ENCODE results near the gene C6orf89.
"Not testable (repeated sequence)": the region's sequence is repeated elsewhere in the genome, so short reads cannot be mapped to it uniquely, and the experiment has no call there.

The C6orf89 gene

DNA sequence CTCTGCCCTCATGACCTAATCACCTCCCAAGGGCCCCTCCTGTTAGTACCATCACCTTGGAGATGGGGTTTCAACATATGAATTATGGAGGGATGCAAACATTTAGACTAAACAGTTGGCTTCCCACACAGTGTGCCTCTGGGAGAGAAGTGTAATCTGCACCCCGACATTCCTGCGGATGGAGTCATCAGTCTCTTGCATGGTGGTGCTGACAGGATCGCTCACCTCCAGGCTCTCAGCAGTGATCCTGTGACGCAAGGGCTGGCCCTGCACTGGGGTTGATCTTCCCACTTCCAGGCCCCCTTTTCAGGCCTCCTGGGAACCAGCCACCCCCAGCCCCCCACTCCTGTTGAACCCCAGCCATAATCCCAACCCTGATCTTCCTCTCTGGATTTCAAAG lies 52.8 kb downstream of the C6orf89 start:
- Histone ChIP-seq H2AFZ (ENCODE audit: low read length) (no peak overlapping the region), H4K20me1 (ENCODE audit: insufficient read depth, low read length, poor library complexity, severe bottlenecking) (no peaks in the 10 kb centered on the region), H3K4me1 (ENCODE audit: insufficient read depth, low read length, poor library complexity, severe bottlenecking) (no peaks in the 10 kb centered on the region), H3K4me2 (ENCODE audit: low read depth, low read length, poor library complexity, severe bottlenecking) (no peak overlapping the region), H3K9ac (ENCODE audit: low read depth, low read length, poor library complexity, severe bottlenecking) (no peak overlapping the region), H3K9me3 (ENCODE audit: insufficient read depth, low read depth, low read length) (no peaks in the 10 kb centered on the region), H3K4me3 (ENCODE audit: low read length, poor library complexity, severe bottlenecking) (no peak overlapping the region), H3K79me2 (ENCODE audit: insufficient read depth, low read length) (no peaks in the 10 kb centered on the region), H3K36me3 (ENCODE audit: insufficient read depth, low read length) (no peaks in the 10 kb centered on the region), H3F3A (ENCODE audit: low read depth) (no peaks in the 10 kb centered on the region), H3K27me3 (ENCODE audit: insufficient read depth, low read length, poor library complexity, severe bottlenecking) (no peaks in the 10 kb centered on the region), H3K9me2 (replicated peaks; ENCODE audit: low read depth, low read length) (no peaks in the 10 kb centered on the region)
- TF ChIP-seq, protein P1, sequence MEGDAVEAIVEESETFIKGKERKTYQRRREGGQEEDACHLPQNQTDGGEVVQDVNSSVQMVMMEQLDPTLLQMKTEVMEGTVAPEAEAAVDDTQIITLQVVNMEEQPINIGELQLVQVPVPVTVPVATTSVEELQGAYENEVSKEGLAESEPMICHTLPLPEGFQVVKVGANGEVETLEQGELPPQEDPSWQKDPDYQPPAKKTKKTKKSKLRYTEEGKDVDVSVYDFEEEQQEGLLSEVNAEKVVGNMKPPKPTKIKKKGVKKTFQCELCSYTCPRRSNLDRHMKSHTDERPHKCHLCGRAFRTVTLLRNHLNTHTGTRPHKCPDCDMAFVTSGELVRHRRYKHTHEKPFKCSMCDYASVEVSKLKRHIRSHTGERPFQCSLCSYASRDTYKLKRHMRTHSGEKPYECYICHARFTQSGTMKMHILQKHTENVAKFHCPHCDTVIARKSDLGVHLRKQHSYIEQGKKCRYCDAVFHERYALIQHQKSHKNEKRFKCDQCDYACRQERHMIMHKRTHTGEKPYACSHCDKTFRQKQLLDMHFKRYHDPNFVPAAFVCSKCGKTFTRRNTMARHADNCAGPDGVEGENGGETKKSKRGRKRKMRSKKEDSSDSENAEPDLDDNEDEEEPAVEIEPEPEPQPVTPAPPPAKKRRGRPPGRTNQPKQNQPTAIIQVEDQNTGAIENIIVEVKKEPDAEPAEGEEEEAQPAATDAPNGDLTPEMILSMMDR (conservative IDR thresholded peaks at IDR 0.05; ENCODE audit: low read length): no peak
- no peak for TF ChIP-seq EZH2phosphoT487 (IDR thresholded peaks at IDR 0.05; ENCODE audit: borderline replicate concordance)

DNA sequence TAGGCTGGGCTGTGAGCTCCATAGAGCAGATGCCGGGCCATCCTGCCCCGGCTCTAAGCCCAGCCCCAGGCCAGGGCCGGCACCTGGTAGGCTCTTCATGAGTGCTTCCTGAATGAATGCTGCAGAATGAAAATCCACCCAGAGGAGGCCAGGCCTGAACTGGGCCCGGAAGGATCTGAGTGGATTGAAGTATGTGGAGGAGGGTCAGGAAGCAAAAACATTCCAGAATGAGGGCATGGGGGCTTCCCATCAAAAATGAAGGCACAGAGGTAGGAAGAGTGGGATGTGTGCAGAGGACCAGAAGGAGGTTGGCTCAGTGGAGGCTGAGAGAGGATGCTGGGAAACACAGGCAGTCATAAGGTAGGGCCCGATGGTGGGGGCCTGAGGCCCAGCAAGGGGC lies 53.3 kb downstream of the C6orf89 start:
- not testable (repeated sequence) for H3K4me3 ChIP-seq (ENCODE audit: low read length, poor library complexity, severe bottlenecking); H2AFZ ChIP-seq (ENCODE audit: low read length); H3F3A ChIP-seq (ENCODE audit: low read depth); H3K36me3 ChIP-seq (ENCODE audit: insufficient read depth, low read length); H4K20me1 ChIP-seq (ENCODE audit: insufficient read depth, low read length, poor library complexity, severe bottlenecking); H3K9ac ChIP-seq (ENCODE audit: low read depth, low read length, poor library complexity, severe bottlenecking); H3K9me2 ChIP-seq (replicated peaks; ENCODE audit: low read depth, low read length); H3K79me2 ChIP-seq (ENCODE audit: insufficient read depth, low read length); H3K27me3 ChIP-seq (ENCODE audit: insufficient read depth, low read length, poor library complexity, severe bottlenecking); H3K4me2 ChIP-seq (ENCODE audit: low read depth, low read length, poor library complexity, severe bottlenecking); H3K9me3 ChIP-seq (ENCODE audit: insufficient read depth, low read depth, low read length); H3K4me1 ChIP-seq (ENCODE audit: insufficient read depth, low read length, poor library complexity, severe bottlenecking)

DNA sequence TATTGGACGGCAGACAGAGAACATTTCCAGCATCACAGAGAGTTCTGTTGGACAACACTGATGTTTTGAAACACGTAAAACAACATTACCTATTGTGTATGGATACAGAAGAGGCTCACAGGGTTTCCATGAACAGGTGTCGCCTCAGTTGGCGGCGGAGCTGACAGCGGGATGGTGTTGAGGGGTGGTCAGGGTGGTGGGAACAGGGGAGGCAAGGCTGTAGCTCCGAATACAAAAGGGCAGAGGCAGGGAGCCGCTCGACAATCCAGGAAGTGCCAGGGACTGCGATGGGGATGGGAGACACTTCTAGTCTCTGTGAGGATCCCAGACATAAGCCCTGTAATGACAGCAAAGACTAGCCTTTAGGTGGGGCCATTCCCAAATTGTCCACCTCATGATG lies 54.3 kb downstream of the C6orf89 start:
- H3K36me3 ChIP-seq (ENCODE audit: insufficient read depth, low read length): no peaks in the 10 kb centered on the region
- TF ChIP-seq, protein P1 (conservative IDR thresholded peaks at IDR 0.05; ENCODE audit: low read length): no peak
- no peak for TF ChIP-seq EZH2phosphoT487 (IDR thresholded peaks at IDR 0.05; ENCODE audit: borderline replicate concordance)
- H3K4me3 ChIP-seq (ENCODE audit: low read length, poor library complexity, severe bottlenecking): no peak overlapping the region
- no peaks in the 10 kb centered on the region for H3K27me3 ChIP-seq (ENCODE audit: insufficient read depth, low read length, poor library complexity, severe bottlenecking)
- no peak overlapping the region for H3K9ac ChIP-seq (ENCODE audit: low read depth, low read length, poor library complexity, severe bottlenecking)
- H3K9me3 ChIP-seq (ENCODE audit: insufficient read depth, low read depth, low read length): no peaks in the 10 kb centered on the region
- H2AFZ ChIP-seq (ENCODE audit: low read length): no peak overlapping the region
- no peak overlapping the region for H3K4me2 ChIP-seq (ENCODE audit: low read depth, low read length, poor library complexity, severe bottlenecking)
- H3K9me2 ChIP-seq (replicated peaks; ENCODE audit: low read depth, low read length): no peaks in the 10 kb centered on the region
- no peaks in the 10 kb centered on the region for H3K4me1 ChIP-seq (ENCODE audit: insufficient read depth, low read length, poor library complexity, severe bottlenecking)
- no peaks in the 10 kb centered on the region for H3K79me2 ChIP-seq (ENCODE audit: insufficient read depth, low read length)
- H3F3A ChIP-seq (ENCODE audit: low read depth): no peaks in the 10 kb centered on the region
- H4K20me1 ChIP-seq (ENCODE audit: insufficient read depth, low read length, poor library complexity, severe bottlenecking): no peaks in the 10 kb centered on the region

DNA sequence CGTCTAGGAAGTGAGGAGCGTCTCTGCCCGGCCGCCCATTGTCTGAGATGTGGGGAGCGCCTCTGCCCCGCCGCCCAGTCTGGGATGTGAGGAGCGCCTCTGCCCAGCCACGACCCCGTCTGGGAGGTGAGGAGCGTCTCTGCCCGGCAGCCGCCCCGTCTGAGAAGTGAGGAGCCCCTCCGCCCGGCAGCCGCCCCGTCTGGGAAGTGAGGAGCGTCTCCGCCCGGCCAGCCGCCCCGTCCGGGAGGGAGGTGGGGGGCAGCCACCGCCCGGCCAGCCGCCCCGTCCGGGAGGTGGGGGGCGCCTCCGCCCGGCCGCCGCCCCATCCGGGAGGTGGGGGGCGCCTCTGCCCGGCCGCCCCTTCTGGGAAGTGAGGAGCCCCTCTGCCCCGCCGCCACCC lies 55.8 kb downstream of the C6orf89 start:
- not testable (repeated sequence) for H3K9me3 ChIP-seq (ENCODE audit: insufficient read depth, low read depth, low read length); H3K27me3 ChIP-seq (ENCODE audit: insufficient read depth, low read length, poor library complexity, severe bottlenecking); H3K4me3 ChIP-seq (ENCODE audit: low read length, poor library complexity, severe bottlenecking); H3F3A ChIP-seq (ENCODE audit: low read depth); H3K36me3 ChIP-seq (ENCODE audit: insufficient read depth, low read length); H3K9me2 ChIP-seq (replicated peaks; ENCODE audit: low read depth, low read length); H4K20me1 ChIP-seq (ENCODE audit: insufficient read depth, low read length, poor library complexity, severe bottlenecking); H3K9ac ChIP-seq (ENCODE audit: low read depth, low read length, poor library complexity, severe bottlenecking); H2AFZ ChIP-seq (ENCODE audit: low read length); H3K4me2 ChIP-seq (ENCODE audit: low read depth, low read length, poor library complexity, severe bottlenecking); H3K79me2 ChIP-seq (ENCODE audit: insufficient read depth, low read length); H3K4me1 ChIP-seq (ENCODE audit: insufficient read depth, low read length, poor library complexity, severe bottlenecking)

DNA sequence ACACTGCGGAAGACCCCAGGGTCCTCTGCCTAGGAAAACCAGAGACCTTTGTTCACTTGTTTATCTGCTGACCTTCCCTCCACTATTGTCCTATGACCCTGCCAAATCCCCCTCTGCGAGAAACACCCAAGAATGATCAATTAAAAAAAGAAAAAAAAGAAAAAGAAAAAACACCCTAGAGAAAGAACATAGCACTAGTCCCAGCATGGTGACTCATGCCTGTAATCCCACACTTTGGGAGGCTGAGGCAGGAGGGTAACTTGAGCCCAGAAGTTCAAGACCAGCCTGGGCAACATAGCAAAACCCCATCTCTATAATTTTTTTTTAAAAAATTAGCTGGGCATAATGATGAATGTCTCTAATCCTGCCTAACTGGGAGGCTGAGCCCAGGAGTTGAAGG lies 56.6 kb downstream of the C6orf89 start:
- H3K27me3 ChIP-seq (ENCODE audit: insufficient read depth, low read length, poor library complexity, severe bottlenecking): not testable (repeated sequence)

More for the DNA sequence above, 56.6 kb downstream of the C6orf89 start:
- not testable (repeated sequence) for H2AFZ ChIP-seq (ENCODE audit: low read length); H4K20me1 ChIP-seq (ENCODE audit: insufficient read depth, low read length, poor library complexity, severe bottlenecking); H3F3A ChIP-seq (ENCODE audit: low read depth); H3K79me2 ChIP-seq (ENCODE audit: insufficient read depth, low read length); H3K4me3 ChIP-seq (ENCODE audit: low read length, poor library complexity, severe bottlenecking); H3K9me2 ChIP-seq (replicated peaks; ENCODE audit: low read depth, low read length); H3K4me1 ChIP-seq (ENCODE audit: insufficient read depth, low read length, poor library complexity, severe bottlenecking); H3K9ac ChIP-seq (ENCODE audit: low read depth, low read length, poor library complexity, severe bottlenecking); H3K4me2 ChIP-seq (ENCODE audit: low read depth, low read length, poor library complexity, severe bottlenecking); H3K9me3 ChIP-seq (ENCODE audit: insufficient read depth, low read depth, low read length); H3K36me3 ChIP-seq (ENCODE audit: insufficient read depth, low read length)

All from Loucy (cell line).